ENCODE results near the gene SCUBE1.

SCUBE1 gene

GRCh38 chr22:43213962-43214361 is 129.2 kb downstream of the SCUBE1 start:
- no peak for DNase-seq (ENCODE audit: low read depth)

- no peak for DNase-seq (ENCODE audit: low read depth)
Measured at GRCh38 chr22:43213051-43213450, 130.1 kb downstream of the SCUBE1 start.

GRCh38 chr22:43212434-43212952 is 130.7 kb downstream of the SCUBE1 start:
- DNase-seq (ENCODE audit: low read depth): no peak

GRCh38 chr22:43211941-43212433 is 131.2 kb downstream of the SCUBE1 start:
- DNase-seq (ENCODE audit: low read depth): no peak

- no peak for DNase-seq (ENCODE audit: low read depth)
Measured at GRCh38 chr22:43210631-43211515, 132.3 kb downstream of the SCUBE1 start.

GRCh38 chr22:43209971-43210370 is 133.2 kb downstream of the SCUBE1 start:
- no peak for DNase-seq (ENCODE audit: low read depth)

- no peak for DNase-seq (ENCODE audit: low read depth)
Measured at GRCh38 chr22:43209523-43209890, 133.7 kb downstream of the SCUBE1 start.

GRCh38 chr22:43208703-43209522 is 134.3 kb downstream of the SCUBE1 start:
- DNase-seq (ENCODE audit: low read depth): no peak

GRCh38 chr22:43207849-43208702 is 135.1 kb downstream of the SCUBE1 start:
- DNase-seq (ENCODE audit: low read depth): no peak

- DNase-seq (ENCODE audit: low read depth): no peak
Measured at GRCh38 chr22:43207386-43207785, 135.8 kb downstream of the SCUBE1 start.

- no peak for DNase-seq (ENCODE audit: low read depth)
Measured at GRCh38 chr22:43206509-43207161, 136.5 kb downstream of the SCUBE1 start.

GRCh38 chr22:43205748-43206508 is 137.2 kb downstream of the SCUBE1 start:
- peak; percentile 18 for DNase-seq (ENCODE audit: low read depth)

- peak; percentile 2 for DNase-seq (ENCODE audit: low read depth)
Measured at GRCh38 chr22:43205261-43205691, 137.9 kb downstream of the SCUBE1 start.

GRCh38 chr22:43203471-43203981 is 139.6 kb downstream of the SCUBE1 start:
- no peak for DNase-seq (ENCODE audit: low read depth)

GRCh38 chr22:43202756-43203410 is 140.3 kb downstream of the SCUBE1 start:
- no peak for DNase-seq (ENCODE audit: low read depth)

- no peak for DNase-seq (ENCODE audit: low read depth)
Measured at GRCh38 chr22:43202326-43202725, 140.8 kb downstream of the SCUBE1 start.

GRCh38 chr22:43201486-43202219 is 141.5 kb downstream of the SCUBE1 start:
- no peak for DNase-seq (ENCODE audit: low read depth)

- DNase-seq (ENCODE audit: low read depth): no peak
Measured at GRCh38 chr22:43200555-43200954, 142.6 kb downstream of the SCUBE1 start.

GRCh38 chr22:43200031-43200430 is 143.1 kb downstream of the SCUBE1 start:
- no peak for DNase-seq (ENCODE audit: low read depth)

Data from stimulated activated CD8-positive, alpha-beta memory T cell treated with anti-CD3 and anti-CD28 coated beads, Interleukin-12 subunit alpha, Interleukin-12 subunit beta, amount 100 ng/mL, for 1 hour (primary cell).